Stimulated activated CD8-positive, alpha-beta memory T cell treated with anti-CD3 and anti-CD28 coated beads, Interleukin-15, amount 100 ng/mL, for 24 hours (primary cell): ENCODE results near the gene ANP32A.
"Not testable (repeated sequence)": the region's sequence is repeated elsewhere in the genome, so short reads cannot be mapped to it uniquely, and the experiment has no call there.

Experiments
- DNase-seq: peaks from one replicate; pipeline ENCODE4 v3.0.0-alpha.2; 2020; ENCODE audit warnings: low read depth

ANP32A gene

GRCh38 chr15:68781766-68782588 is 38.7 kb downstream of the ANP32A start:
- no peak for DNase-seq

GRCh38 chr15:68781217-68781616 is 39.5 kb downstream of the ANP32A start:
- DNase-seq: no peak

- no peak for DNase-seq
Observed at GRCh38 chr15:68778876-68779275, 41.8 kb downstream of the ANP32A start.

GRCh38 chr15:68776477-68777270 is 44.0 kb downstream of the ANP32A start:
- DNase-seq: no peak

- no peak for DNase-seq
Observed at GRCh38 chr15:68775671-68776476, 44.8 kb downstream of the ANP32A start.

- DNase-seq: no peak
Observed at GRCh38 chr15:68775236-68775577, 45.5 kb downstream of the ANP32A start.

GRCh38 chr15:68774521-68775235 is 46.0 kb downstream of the ANP32A start:
- DNase-seq: no peak

- no peak for DNase-seq
Observed at GRCh38 chr15:68774120-68774519, 46.6 kb downstream of the ANP32A start.

GRCh38 chr15:68773036-68773435 is 47.7 kb downstream of the ANP32A start:
- no peak for DNase-seq

GRCh38 chr15:68770216-68770615 is 50.5 kb downstream of the ANP32A start:
- DNase-seq: no peak

- no peak for DNase-seq
Observed at GRCh38 chr15:68769702-68770101, 51.0 kb downstream of the ANP32A start.

GRCh38 chr15:68768321-68768720 is 52.4 kb downstream of the ANP32A start:
- no peak for DNase-seq

GRCh38 chr15:68767833-68768232 is 52.9 kb downstream of the ANP32A start:
- DNase-seq: no peak

- DNase-seq: no peak
Observed at GRCh38 chr15:68765602-68766368, 54.9 kb downstream of the ANP32A start.

- no peak for DNase-seq
Observed at GRCh38 chr15:68764090-68764489, 56.6 kb downstream of the ANP32A start.

GRCh38 chr15:68763063-68763462 is 57.6 kb downstream of the ANP32A start:
- no peak for DNase-seq

- not testable (repeated sequence) for DNase-seq
Observed at GRCh38 chr15:68759982-68760579, 60.6 kb downstream of the ANP32A start.

GRCh38 chr15:68755731-68756130 is 65.0 kb downstream of the ANP32A start:
- DNase-seq: no peak

GRCh38 chr15:68751622-68752021 is 69.1 kb downstream of the ANP32A start:
- DNase-seq: no peak

- no peak for DNase-seq
Observed at GRCh38 chr15:68749793-68750192, 70.9 kb downstream of the ANP32A start.

GRCh38 chr15:68749365-68749764 is 71.3 kb downstream of the ANP32A start:
- DNase-seq: no peak
